ENCODE results near the gene FBN1. TPM values are rescaled to one million over a fixed set of nuclear protein-coding genes. Genes with fewer than 3 reads are reported as not detected.

Gene FBN1
- total RNA-seq, 1 donor from 2014 or later: 78.8 TPM

DNA sequence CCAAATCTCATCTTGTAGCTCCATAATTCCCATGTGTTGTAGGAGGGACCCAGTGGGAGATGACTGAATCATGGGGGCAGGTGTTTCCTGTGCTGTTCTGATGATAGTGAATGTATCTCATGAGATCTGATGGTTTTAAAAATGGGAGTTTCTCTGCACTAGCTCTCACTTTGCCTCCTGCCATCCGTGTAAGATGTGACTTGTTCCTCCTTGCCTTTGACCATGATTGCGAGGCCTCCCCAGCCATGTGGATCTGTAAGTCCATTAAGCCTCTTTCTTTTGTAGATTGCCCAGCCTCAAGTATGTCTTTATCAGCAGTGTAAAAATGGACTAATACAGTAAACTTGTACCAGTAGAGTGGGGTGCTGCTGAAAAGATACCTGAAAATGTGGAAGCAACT, 269.7 kb downstream of the FBN1 start:
- DNase-seq (ENCODE audit: low spot score): no peak
- Mint-ChIP-seq H3K9me3 (peaks cover 15% of the 10 kb centered on the region), H3K36me3 (peaks cover 2% of the 10 kb centered on the region), H3K27me3 (ENCODE audit: insufficient read depth, low read depth) (peaks cover 12% of the 10 kb centered on the region), H3K4me3 (no peak overlapping the region), H3K4me1 (no peaks in the 10 kb centered on the region), H3K27ac (no peak overlapping the region)
- Histone ChIP-seq H3F3A (ENCODE audit: low read depth) (no peaks in the 10 kb centered on the region), H3K9ac (no peak overlapping the region), H3K4me2 (no peak overlapping the region), H4K20me1 (ENCODE audit: low read depth) (no peaks in the 10 kb centered on the region), H3K36me3 (no peaks in the 10 kb centered on the region), H3K4me3 (no peak overlapping the region), H3K27me3 (no peaks in the 10 kb centered on the region), H2AFZ (replicated peaks) (no peak overlapping the region), H3K79me2 (ENCODE audit: low read depth) (no peaks in the 10 kb centered on the region), H3K4me1 (no peaks in the 10 kb centered on the region), H3K27ac (no peak overlapping the region), H3K9me3 (ENCODE audit: low read depth) (no peaks in the 10 kb centered on the region)
- TF ChIP-seq, protein P1, sequence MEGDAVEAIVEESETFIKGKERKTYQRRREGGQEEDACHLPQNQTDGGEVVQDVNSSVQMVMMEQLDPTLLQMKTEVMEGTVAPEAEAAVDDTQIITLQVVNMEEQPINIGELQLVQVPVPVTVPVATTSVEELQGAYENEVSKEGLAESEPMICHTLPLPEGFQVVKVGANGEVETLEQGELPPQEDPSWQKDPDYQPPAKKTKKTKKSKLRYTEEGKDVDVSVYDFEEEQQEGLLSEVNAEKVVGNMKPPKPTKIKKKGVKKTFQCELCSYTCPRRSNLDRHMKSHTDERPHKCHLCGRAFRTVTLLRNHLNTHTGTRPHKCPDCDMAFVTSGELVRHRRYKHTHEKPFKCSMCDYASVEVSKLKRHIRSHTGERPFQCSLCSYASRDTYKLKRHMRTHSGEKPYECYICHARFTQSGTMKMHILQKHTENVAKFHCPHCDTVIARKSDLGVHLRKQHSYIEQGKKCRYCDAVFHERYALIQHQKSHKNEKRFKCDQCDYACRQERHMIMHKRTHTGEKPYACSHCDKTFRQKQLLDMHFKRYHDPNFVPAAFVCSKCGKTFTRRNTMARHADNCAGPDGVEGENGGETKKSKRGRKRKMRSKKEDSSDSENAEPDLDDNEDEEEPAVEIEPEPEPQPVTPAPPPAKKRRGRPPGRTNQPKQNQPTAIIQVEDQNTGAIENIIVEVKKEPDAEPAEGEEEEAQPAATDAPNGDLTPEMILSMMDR (IDR thresholded peaks at IDR 0.05): no peak
- TF ChIP-seq EZH2 (IDR thresholded peaks at IDR 0.05): no peak
- TF ChIP-seq EZH2phosphoT487 (IDR thresholded peaks at IDR 0.05): no peak

DNA sequence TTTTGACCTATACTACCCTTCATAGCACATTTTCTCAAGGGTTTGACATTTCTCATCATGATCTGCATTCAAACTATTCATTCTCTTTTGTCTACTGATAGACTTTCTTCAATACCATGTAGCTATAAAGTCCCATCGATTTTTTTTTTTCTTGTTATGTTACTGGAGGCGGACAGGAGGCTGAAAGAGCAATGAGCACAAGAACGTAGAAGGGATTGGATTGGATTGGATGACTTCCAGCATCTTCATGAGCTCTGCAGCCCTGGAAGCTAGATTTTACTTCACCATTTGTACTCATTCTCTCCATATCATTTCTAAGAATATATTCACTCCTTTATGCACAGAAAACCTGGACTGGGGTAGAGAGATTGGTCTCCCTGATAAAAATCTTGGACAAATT, 271.0 kb downstream of the FBN1 start:
- Mint-ChIP-seq H3K27ac (no peak overlapping the region), H3K4me3 (no peak overlapping the region), H3K9me3 (peaks cover 15% of the 10 kb centered on the region), H3K27me3 (ENCODE audit: insufficient read depth, low read depth) (peaks cover 12% of the 10 kb centered on the region), H3K36me3 (peaks cover 2% of the 10 kb centered on the region), H3K4me1 (no peaks in the 10 kb centered on the region)
- H3K4me3 ChIP-seq: no peak overlapping the region
- H3K79me2 ChIP-seq (ENCODE audit: low read depth): no peaks in the 10 kb centered on the region
- no peaks in the 10 kb centered on the region for H4K20me1 ChIP-seq (ENCODE audit: low read depth)
- no peak overlapping the region for H3K4me2 ChIP-seq
- H2AFZ ChIP-seq (replicated peaks): no peak overlapping the region
- no peaks in the 10 kb centered on the region for H3F3A ChIP-seq (ENCODE audit: low read depth)
- no peak overlapping the region for H3K27ac ChIP-seq
- TF ChIP-seq EZH2 (IDR thresholded peaks at IDR 0.05) (no peak), EZH2phosphoT487 (IDR thresholded peaks at IDR 0.05) (no peak)
- H3K9me3 ChIP-seq (ENCODE audit: low read depth): no peaks in the 10 kb centered on the region
- no peaks in the 10 kb centered on the region for H3K27me3 ChIP-seq
- H3K9ac ChIP-seq: no peak overlapping the region
- H3K4me1 ChIP-seq: no peaks in the 10 kb centered on the region
- no peak for DNase-seq (ENCODE audit: low spot score)
- no peaks in the 10 kb centered on the region for H3K36me3 ChIP-seq

DNA sequence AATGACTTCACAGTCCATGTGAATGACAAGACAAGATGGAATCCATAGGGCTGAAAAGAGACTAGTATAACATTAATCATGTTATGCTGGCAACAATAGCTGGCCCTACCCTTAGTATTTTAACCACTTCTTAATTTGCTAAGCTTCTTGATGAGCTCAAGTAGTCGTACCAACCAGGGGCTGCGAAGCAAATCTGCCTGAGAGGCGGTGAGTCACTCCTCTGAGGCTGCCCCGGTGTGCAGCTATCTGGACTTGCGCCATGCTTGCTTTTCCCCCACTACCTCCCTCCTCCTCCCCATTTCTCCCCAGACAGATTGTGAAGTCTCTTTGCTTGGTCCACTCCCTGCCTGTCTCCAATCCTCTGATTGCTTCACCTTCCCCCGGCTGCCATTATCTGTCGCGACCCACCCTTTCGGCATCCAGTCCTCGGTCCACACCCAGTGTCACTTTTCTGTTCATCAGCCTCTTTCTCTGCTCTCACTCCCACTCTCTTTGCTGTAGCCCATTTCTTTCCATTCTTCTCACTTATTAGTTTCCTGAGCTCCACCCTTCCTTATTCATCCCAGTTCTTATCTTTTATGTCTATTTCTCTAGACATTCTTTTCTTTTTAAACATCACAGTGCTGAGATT, 271.6 kb downstream of the FBN1 start:
- Histone ChIP-seq H3K4me3 (no peak overlapping the region), H3F3A (ENCODE audit: low read depth) (no peaks in the 10 kb centered on the region), H3K9ac (no peak overlapping the region), H3K9me3 (ENCODE audit: low read depth) (no peaks in the 10 kb centered on the region), H3K4me2 (no peak overlapping the region), H3K36me3 (no peaks in the 10 kb centered on the region), H3K27me3 (no peaks in the 10 kb centered on the region), H2AFZ (replicated peaks) (no peak overlapping the region), H3K79me2 (ENCODE audit: low read depth) (no peaks in the 10 kb centered on the region), H3K27ac (no peak overlapping the region), H3K4me1 (no peaks in the 10 kb centered on the region), H4K20me1 (ENCODE audit: low read depth) (no peaks in the 10 kb centered on the region)
- H3K4me3 Mint-ChIP-seq: no peak overlapping the region
- H3K9me3 Mint-ChIP-seq: peaks cover 15% of the 10 kb centered on the region
- DNase-seq (ENCODE audit: low spot score): no peak
- TF ChIP-seq EZH2 (IDR thresholded peaks at IDR 0.05) (no peak), EZH2phosphoT487 (IDR thresholded peaks at IDR 0.05) (no peak)
- TF ChIP-seq, protein P1 (IDR thresholded peaks at IDR 0.05): no peak
- no peaks in the 10 kb centered on the region for H3K4me1 Mint-ChIP-seq
- peaks cover 2% of the 10 kb centered on the region for H3K36me3 Mint-ChIP-seq
- H3K27ac Mint-ChIP-seq: no peak overlapping the region
- peaks cover 13% of the 10 kb centered on the region for H3K27me3 Mint-ChIP-seq (ENCODE audit: insufficient read depth, low read depth)

GRCh38 chr15:48371961-48372360, 273.5 kb downstream of the FBN1 start:
- H3K27ac Mint-ChIP-seq: no peak overlapping the region
- no peak overlapping the region for H3K4me3 Mint-ChIP-seq
- H3K9ac ChIP-seq: no peak overlapping the region
- peaks cover 15% of the 10 kb centered on the region for H3K27me3 Mint-ChIP-seq (ENCODE audit: insufficient read depth, low read depth)
- H3K36me3 Mint-ChIP-seq: no peaks in the 10 kb centered on the region
- peaks cover 6% of the 10 kb centered on the region for H3K9me3 Mint-ChIP-seq
- H3K9me3 ChIP-seq (ENCODE audit: low read depth): no peaks in the 10 kb centered on the region
- no peaks in the 10 kb centered on the region for H3K79me2 ChIP-seq (ENCODE audit: low read depth)
- H3F3A ChIP-seq (ENCODE audit: low read depth): no peaks in the 10 kb centered on the region
- no peak overlapping the region for H2AFZ ChIP-seq (replicated peaks)
- no peak for TF ChIP-seq EZH2 (IDR thresholded peaks at IDR 0.05)
- TF ChIP-seq, protein P1 (IDR thresholded peaks at IDR 0.05): no peak
- no peak for TF ChIP-seq EZH2phosphoT487 (IDR thresholded peaks at IDR 0.05)
- H4K20me1 ChIP-seq (ENCODE audit: low read depth): no peaks in the 10 kb centered on the region
- no peaks in the 10 kb centered on the region for H3K4me1 Mint-ChIP-seq
- H3K4me2 ChIP-seq: no peak overlapping the region
- H3K27ac ChIP-seq: no peak overlapping the region
- no peaks in the 10 kb centered on the region for H3K27me3 ChIP-seq
- DNase-seq (ENCODE audit: low spot score): no peak
- no peak overlapping the region for H3K4me3 ChIP-seq
- no peaks in the 10 kb centered on the region for H3K4me1 ChIP-seq
- no peaks in the 10 kb centered on the region for H3K36me3 ChIP-seq

All from neural progenitor cell (in vitro differentiated cells).